Lower leg skin (tissue), 4 donors: Measurements from ENCODE around the gene MAP7D2. TPM values are rescaled to one million over a fixed set of nuclear protein-coding genes. Genes with fewer than 3 reads are reported as not detected.

Source experiments
- DNase-seq, 2 donors: peaks; one replicate each; pipeline ENCODE4 v3.0.0-alpha.2; 2019; ENCODE audit warnings: low spot score in 2 of 2
- H3K4me3 ChIP-seq: fragments of 200-600 bp; sonication (generic); 2 replicates; pipeline ENCODE4 v1.5.1; 2017; ENCODE audit warnings: mild to moderate bottlenecking, low read depth; ENCODE audit not compliant: poor library complexity, severe bottlenecking
- POLR2A ChIP-seq, 2 donors: fragments of 450-650 bp; IDR thresholded peaks; one replicate each; pipeline ENCODE4 v1.6.1; 2016 to 2017; ENCODE audit warnings: antibody characterized with exemption in 2 of 2, mild to moderate bottlenecking in 1 of 2, moderate library complexity in 1 of 2
- WGBS, 2 donors: methylation state at CpG; one replicate each; pipeline ENCODE4 v1.1.5; 2018; 5-methylcytosine and 5-hydroxymethylcytosine counted together
- intact Hi-C: fragments of 100-400 bp; cut with DNase I; formaldehyde crosslinking; loops from one replicate; pipeline ENCODE4 v1.15.0; 2023; ENCODE audit warnings: low total_unique reads
- total RNA-seq, 4 donors: library from RNA; depleted of rRNA; stranded (reverse); fragments of >200 nt; gene quantifications; one replicate each; pipeline ENCODE4 v1.1.0, GENCODE V29; 2016
- TF ChIP-seq, protein P1 (sequence below), 3 donors: fragments of 450-650 bp; IDR thresholded peaks; one replicate each; pipeline ENCODE4 v1.5.1; 2016; ENCODE audit warnings: antibody characterized with exemption in 3 of 3, mild to moderate bottlenecking in 3 of 3, moderate library complexity in 2 of 3

The MAP7D2 gene
- total RNA-seq, 4 donors from 2014 or later = 0.15 to 1.2 (median 0.73) TPM

DNA sequence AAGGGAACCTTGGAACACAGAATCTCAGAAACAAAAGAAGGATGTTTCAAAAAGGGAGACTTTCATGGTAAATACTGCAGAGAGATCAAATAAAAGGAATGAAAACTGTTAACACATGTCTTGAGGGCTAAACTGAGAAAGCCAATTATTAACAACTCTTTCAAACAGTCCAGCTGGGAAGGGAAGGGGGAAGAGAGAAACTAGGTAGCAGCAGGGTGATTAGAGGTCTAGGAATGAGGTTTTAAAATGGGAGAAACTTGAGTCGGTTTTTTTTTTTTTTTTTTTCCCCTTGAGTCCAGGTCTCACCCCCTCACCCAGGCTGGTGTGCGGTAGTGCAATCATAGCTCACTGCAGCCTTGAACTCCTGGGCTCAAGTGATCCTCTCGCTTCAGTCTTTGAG, 130.2 kb downstream of the MAP7D2 start:
- intact Hi-C loops = no loop called here
- no peak for DNase-seq
- WGBS, 2 donors = 67 to 76% methylated on average over 3 of the region's 3 CpGs
- H3K4me3 ChIP-seq = no peak overlapping the region
- TF ChIP-seq POLR2A (IDR thresholded peaks at IDR 0.05) = no peak
- TF ChIP-seq, protein P1, sequence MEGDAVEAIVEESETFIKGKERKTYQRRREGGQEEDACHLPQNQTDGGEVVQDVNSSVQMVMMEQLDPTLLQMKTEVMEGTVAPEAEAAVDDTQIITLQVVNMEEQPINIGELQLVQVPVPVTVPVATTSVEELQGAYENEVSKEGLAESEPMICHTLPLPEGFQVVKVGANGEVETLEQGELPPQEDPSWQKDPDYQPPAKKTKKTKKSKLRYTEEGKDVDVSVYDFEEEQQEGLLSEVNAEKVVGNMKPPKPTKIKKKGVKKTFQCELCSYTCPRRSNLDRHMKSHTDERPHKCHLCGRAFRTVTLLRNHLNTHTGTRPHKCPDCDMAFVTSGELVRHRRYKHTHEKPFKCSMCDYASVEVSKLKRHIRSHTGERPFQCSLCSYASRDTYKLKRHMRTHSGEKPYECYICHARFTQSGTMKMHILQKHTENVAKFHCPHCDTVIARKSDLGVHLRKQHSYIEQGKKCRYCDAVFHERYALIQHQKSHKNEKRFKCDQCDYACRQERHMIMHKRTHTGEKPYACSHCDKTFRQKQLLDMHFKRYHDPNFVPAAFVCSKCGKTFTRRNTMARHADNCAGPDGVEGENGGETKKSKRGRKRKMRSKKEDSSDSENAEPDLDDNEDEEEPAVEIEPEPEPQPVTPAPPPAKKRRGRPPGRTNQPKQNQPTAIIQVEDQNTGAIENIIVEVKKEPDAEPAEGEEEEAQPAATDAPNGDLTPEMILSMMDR (IDR thresholded peaks at IDR 0.05) = no peak

DNA sequence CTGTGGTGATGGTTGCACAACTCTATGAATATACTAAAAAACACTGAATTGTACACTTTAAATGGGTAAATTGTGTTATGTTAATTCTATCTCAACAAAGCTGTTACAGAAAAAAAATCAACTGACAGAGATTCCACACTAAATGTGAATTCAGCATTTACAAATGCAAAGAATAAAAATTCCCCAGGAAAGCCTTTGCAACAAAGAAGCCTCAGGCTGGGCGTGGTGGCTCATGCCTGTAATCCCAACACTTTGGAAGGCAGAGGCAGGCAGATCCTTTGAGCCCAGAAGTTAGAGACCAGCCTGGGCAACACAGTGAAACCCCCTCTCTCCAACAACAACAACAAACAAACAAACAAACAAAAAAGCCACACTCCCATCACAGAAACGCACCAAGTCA, 134.8 kb downstream of the MAP7D2 start:
- TF ChIP-seq POLR2A (IDR thresholded peaks at IDR 0.05) = no peak
- TF ChIP-seq, protein P1 (IDR thresholded peaks at IDR 0.05) = no peak
- whole genome bisulfite sequencing, 2 donors = 29 to 52% methylated on average over 2 of the region's 2 CpGs
- DNase-seq = no peak
- intact Hi-C loops = no loop called here
- H3K4me3 ChIP-seq = no peak overlapping the region

DNA sequence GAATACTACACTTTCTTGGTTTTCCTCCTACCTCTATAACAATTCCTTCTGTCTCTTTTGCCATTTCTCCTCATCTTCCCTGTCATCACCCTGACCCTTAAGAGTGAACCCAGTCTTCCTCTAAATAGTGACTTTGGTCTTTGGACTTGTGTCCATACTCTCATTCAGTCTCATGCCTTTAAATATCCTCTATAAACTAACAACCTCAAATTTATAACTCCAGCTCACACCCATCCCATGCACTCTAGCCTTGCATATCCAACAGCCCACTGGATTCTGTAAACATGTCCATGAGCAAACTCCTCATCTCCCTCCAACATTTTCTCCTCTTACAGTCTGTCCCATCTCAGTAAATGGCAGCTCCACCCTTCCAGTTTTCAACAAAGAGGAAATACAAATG, 140.9 kb downstream of the MAP7D2 start:
- DNase-seq = no peak
- TF ChIP-seq POLR2A (IDR thresholded peaks at IDR 0.05) = no peak
- TF ChIP-seq, protein P1 (IDR thresholded peaks at IDR 0.05) = no peak
- no peak overlapping the region for H3K4me3 ChIP-seq
- intact Hi-C loops = no loop called here

DNA sequence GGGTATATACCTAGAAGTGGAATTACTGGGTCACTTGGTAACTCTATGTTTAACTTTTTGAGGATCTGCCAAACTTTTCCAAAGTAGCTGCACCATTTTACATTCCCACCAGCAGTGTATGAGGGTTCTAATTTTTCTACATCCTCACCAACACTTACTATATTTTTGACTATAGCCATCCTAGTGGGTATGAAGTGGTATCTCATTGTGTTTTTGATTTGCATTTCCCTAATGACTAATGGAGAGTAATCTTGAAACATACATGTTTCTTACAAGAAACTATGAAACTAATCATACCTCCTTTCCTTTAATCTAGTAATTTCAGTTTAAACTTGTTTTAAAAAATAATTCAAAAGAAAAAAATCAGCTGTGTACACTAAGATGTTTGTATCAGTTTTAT, 143.7 kb downstream of the MAP7D2 start:
- TF ChIP-seq, protein P1 (IDR thresholded peaks at IDR 0.05) = no peak
- TF ChIP-seq POLR2A (IDR thresholded peaks at IDR 0.05) = no peak
- intact Hi-C loops = no loop called here
- no peak overlapping the region for H3K4me3 ChIP-seq
- DNase-seq = no peak

DNA sequence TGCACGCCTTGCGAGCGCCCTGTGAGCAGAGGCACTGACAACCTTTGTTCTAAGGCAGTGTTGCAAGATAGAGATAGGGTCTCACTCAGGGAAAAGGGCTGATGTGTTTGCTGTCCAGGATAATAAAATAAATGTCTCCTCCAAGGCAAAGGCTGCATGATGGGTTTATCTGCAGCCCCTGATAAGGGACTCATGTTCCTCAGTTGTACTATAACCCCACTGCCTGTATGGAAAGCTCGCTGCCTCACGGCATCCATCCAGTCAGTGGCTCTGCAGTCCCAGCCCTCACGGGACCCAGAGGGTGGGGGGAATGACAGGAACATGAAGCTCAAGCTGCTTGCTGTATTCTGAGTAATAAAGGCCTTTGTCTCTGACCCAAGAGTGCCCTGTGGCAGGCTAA, 148.4 kb downstream of the MAP7D2 start:
- intact Hi-C loops = no loop called here
- TF ChIP-seq POLR2A (IDR thresholded peaks at IDR 0.05) = no peak
- TF ChIP-seq, protein P1 (IDR thresholded peaks at IDR 0.05) = no peak
- WGBS, 2 donors = 86 to 98% methylated on average over 3 to 6 of the region's 6 CpGs
- no peak for DNase-seq
- H3K4me3 ChIP-seq = no peak overlapping the region

DNA sequence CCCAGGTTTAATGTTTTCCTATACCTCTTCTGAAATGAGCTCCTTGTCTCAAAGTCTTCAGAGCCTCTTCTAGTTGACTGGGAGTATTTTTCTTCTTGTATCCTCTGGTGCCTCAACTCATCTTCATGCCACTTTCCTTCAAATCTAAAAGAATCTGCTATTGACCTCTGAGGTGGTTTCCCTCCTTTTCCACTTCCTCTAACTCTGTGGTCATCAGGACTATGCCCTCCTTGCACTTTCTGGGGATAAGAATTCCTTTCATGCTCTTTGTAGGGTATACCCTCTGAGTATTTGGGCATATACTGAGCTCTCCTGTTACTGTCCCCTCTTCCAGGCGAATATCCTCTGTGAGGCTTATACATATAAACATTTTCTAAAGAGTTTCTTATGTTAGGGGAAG, 150.7 kb downstream of the MAP7D2 start:
- 79 to 100% methylated on average over 1 of the region's 1 CpG for WGBS, 2 donors
- H3K4me3 ChIP-seq = no peak overlapping the region
- intact Hi-C loops = no loop called here
- DNase-seq = no peak
- TF ChIP-seq, protein P1 (IDR thresholded peaks at IDR 0.05) = no peak
